GM21529 (cell line): ENCODE measurements around the gene SENP5.
"Not testable (repeated sequence)": the region's sequence is repeated elsewhere in the genome, so short reads cannot be mapped to it uniquely, and the experiment has no call there.

Source experiments
- ATAC-seq: cut with Tn5 transposase; IDR thresholded peaks from one replicate; pipeline ENCODE4 v1.9.1; 2021; ENCODE audit not compliant: unreplicated experiment

Gene SENP5

DNA sequence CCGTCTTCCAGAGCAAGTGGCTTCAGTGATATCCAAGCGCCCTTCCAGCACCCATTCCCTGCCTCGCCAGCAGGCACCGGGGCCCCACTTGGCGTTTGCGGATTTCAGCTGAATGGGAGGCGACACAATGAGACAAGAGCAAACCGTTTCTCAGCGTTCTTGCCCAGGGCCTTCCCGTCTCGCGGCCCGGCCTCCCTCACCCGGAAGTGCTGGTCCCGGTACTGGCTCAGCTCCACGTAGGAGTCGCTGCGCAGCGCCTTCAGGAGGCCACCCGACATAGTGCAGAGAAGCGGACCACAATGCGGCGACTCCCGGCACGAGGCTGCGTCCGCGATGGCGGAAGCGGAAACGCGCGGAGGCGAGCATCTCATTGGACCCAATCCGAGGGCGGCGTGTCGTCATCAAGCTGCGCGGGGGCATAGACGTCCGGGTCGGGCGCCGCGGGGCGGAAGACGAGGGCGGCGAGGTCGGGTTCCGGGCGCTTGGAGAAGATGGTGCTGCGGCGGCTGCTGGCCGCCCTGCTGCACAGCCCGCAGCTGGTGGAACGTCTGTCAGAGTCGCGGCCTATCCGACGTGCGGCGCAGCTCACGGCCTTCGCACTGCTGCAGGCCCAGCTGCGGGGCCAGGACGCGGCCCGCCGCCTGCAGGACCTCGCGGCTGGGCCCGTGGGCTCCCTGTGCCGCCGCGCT, 74.7 kb downstream of the SENP5 start, which contains the start of gene NCBP2:
TSS of gene NCBP2 (minus strand) at position 303 of the 689 bp plus-strand sequence. CDS start at position 278, 25 bp downstream.
- peak; percentile 86 for ATAC-seq

DNA sequence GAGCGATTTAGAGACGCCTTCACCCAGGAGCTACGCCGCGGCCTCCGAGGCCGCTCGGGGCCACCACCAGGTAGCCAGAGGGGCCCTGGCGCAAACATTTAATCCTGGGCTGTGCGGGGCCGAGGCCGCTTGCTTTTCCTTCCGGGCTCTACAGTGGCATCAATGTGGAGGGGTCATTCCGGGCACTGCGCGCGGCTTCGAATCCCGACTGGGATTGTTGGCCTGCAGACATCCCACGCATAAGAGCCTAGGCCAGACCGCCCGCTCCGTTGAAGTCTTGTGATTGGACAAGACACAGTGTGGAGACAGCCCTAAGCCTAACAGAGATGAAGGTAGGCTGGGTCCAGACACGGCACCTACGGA, 75.2 kb downstream of the SENP5 start:
- ATAC-seq, result peak; percentile 15

DNA sequence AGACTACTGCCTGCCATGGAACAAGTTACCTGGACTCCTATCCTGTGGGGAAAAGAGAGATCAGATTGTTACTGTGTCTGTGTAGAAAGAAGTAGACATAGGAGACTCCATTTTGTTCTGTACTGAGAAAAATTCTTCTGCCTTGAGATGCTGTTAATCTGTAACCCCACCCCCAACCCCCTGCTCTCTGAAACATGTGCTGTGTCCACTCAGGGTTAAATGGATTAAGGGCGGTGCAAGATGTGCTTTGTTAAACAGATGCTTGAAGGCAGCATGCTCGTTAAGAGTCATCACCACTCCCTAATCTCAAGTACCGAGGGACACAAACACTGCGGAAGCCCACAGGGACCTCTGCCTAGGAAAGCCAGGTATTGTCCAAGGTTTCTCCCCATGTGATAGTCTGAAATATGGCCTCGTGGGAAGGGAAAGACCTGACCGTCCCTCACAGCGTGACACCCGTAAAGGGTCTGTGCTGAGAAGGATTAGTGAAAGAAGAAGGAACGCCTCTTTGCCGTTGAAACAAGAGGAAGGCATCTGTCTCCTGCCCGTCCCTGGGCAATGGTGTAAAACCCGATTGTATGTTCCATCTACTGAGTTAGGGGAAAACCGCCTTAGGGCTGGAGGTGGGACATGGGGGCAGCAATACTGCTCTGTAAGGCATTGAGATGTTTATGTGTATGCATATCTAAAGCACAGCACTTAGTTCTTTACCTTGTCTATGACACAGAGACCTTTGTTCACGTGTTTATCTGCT, 76.5 kb downstream of the SENP5 start:
- not testable (repeated sequence) for ATAC-seq

DNA sequence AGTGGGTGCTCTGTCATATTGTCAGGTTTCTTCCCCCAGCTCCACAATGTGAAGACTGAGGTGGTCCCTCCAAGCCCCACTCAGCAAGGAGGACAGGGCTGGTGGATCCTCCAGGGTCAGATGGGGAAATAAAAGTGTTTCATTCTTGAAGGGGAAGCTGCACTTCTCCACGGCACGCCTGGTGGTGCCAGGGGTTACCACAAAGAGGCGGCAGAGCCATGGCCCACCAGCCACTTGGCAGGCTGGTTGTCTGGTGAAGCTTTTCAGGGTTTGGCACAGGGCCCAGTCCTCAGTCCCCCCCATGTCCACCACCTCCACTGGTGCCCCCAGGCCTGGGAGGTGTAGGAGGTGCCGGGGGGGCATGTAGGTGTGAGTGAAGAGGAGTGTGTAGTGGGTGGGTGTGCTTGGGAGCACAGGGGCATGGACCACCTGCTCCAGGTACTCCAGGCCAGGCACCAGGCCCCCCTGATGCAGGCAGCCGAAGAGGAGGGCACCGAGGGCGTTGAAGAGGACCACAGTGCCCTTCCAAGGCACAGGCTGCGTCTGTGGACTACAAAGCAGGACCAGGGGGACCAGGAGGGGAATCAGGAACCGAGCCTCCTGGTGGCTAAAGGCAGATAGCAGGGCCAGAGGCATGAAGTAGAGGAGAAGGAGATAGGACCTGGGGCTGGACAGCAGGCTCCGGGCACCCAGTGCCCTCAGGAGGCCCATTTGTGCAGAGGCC, 79.6 kb downstream of the SENP5 start:
- ATAC-seq, result no peak

DNA sequence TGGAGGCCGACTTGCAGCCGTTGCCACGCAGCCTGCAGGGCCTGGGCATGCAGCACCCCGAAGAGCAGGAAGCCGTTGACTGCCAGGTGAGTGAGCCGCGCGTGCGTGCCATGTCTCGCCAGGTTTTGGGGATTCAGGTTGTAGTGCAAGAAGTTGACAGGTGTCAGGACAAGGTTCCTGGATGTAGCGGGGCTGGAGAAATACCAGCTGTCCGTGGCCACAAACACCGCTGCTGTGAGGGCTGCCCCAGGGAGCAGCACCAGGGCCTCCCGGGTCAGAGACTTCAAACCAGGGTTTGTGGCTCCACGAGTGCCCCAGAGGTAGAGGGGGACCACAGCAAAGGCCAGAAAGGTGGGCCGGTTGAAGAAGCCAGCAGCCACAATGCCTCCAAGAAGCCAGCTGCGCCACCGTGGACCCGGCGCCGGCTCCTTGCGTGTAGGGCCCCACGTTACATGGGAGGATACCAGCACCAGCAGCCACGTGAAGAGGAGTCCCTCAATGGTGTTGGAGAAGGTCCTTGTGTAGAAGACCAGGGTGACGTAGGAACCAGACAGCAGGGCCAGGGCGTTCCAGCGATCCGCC, 80.2 kb downstream of the SENP5 start:
- ATAC-seq, result no peak

DNA sequence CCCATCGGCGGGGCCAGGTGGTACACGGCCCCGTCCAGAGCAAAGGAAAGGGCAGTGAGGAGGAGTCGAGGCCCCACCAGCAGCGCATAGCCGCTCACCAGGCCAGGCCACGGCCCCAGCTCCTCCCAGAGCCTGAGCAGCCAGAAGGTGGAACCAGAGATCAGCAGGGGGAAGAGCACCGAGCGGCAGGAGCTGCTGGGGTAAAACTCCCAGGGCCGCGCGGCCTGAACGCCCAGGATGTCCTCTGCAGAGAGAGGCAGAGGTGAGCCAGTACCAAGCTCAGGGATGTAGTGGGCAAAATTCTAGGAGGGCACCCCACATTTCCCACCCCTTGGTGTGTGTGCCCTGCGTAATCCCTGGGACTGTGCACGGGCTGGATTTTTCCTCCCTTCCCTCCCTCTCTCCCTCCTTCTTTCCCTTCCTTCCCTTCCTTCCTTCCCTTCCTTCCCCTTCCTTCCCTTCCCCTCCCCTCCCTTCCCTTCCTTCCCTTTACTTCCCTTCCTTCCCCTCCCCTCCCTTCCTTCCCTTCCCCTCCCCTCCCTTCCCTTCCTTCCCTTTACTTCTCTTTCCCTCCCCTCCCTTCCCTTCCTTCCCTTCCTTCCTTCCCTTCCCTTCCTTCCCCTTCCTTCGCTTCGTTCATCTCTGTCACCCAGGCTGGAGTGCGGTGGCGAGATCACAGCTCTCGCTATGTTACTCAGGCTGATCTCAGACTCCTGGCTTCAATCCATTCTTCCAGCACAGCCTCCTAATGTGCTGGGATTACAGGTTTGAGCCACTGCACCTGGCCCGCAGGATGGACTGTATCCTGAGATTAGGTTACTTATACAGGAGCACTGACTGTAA, 80.9 kb downstream of the SENP5 start:
- ATAC-seq, result no peak

DNA sequence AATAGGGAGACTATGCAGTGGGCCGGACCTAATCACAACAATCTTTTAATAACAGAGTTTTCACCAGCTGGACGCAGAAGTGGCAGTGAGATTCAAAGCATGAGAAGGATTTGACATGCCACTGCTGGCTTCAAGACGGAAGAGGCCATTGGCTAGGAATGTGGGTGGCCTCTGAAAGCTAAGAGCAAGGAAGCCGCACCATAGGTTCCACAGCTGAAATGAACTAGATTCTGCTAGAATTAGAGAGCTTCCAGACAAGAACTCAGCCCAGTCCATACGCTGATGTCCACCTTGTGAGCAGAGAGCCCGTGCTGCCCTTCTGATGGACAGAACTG, 81.5 kb downstream of the SENP5 start:
- ATAC-seq, result no peak

DNA sequence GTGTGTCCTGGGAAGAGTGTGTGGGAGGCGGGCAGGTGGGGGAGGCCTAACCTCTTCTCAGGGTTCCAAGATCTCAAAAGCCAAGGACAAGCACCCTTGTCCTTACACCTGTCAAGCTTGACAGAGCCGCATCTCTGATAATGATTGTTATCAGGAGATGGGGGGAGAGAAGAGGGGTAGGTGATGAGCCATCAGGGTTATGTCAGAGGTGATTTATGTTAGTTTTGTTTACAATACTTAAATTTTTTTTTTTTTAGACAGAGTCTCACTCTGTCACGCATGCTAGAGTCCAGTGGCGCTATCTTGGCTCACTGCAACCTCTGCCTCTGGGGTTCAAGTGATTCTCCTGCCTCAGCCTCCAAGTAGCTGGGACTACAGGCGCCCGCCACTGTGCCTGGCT, 82.0 kb downstream of the SENP5 start:
- no peak for ATAC-seq

DNA sequence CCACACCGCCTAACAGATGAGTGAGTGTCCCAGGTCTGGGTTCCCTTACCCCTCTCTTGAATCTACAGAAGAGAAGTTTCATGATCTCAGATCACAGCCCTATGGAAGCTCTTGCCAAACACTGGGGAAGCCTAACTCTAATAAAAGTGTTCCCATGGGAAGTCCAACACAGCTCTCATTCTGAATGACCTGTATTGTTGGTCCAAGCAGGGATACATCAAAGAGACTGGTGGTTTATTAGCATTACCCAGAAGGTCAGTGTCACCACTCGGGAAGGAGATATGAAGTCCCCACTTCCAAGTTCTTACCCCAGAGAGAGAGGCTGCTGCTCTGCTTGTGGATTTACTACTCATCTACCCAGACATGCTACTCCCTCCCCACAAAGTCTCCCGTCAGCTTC, 83.7 kb downstream of the SENP5 start:
- no peak for ATAC-seq

DNA sequence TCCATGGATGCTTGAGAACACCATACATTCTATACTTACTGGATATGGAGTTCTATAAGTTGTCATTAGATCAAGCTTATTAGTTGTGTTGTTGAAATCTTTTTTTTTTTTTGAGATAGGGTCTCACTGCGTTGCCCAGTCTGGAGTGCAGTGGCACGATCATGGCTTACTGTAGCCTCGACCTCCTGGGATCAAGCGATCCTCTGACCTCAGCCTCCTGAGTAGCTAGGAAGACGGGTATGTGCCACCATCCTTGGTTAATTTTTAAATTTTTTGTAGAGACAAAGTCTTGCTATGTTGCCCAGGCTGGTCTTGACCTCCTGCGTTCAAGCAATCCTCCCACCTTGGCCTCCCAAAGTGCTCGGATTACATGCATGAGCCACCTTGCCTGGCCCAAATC, 87.1 kb downstream of the SENP5 start:
- ATAC-seq, result no peak

DNA sequence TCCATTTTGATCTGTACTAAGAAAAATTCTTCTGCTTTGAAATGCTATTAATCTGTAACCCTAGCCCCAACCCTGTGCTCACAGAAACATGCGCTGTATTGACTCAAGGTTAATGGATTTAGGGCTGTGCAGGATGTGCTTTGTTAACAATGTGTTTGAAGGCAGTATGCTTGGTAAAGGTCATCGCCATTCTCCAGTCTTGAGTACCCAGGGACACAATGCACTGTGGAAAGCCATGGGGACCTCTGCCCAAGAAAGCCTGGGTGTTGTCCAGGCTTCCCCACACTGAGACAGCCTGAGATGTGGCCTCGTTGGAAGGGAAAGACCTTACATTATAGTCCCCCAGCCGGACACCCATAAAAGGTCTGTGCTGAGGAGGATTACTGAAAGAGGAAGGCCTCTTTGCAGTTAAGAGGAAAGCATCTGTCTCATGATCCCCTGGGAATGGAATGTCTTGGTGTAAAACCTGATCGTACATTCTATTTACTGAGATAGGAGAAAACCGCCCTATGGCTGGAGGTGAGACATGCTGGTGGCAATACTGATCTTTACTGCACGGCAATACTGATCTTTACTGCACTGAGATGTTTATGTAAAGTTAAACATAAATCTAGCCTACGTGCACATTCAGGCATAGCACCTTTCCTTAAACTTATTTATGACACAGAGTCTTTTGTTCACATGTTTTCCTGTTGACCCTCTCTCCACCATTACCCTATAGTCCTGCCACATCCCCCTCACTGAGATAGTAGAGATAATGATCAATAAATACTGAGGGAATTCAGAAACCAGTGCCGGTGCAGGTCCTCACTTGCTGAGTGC, 94.6 kb downstream of the SENP5 start:
- no peak for ATAC-seq

DNA sequence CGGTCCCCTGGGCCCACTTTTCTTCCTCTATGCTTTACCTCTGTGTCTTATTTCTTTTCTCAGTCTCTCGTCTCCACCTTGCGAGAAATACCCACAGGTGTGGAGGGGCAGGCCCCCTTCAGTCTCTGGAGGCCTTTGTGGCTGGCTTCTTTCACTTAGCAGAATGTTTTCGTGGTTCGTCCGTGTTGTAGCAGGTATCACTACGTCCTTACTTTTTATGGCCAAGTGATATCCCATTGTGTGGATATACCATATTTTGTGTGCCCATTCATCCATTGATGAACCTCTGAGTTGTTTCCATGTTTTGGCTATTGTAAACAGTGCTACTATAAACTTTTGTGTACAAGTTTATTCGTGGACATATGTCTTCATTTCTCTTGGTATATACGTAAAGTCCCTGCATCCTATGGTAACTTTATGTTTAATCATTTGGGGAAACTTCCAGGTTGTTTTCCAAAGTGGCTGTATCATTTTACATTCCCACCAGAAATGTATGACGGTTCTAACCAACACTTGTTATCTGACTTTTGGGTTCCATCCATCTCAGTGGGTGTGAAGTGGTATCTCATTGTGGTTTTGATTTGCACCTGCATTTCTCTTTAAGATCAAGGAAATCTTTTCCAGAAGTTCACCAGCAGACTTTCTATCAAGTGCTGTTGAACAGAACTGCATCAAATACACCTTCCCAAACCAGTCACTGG, 95.4 kb downstream of the SENP5 start:
- no peak for ATAC-seq

DNA sequence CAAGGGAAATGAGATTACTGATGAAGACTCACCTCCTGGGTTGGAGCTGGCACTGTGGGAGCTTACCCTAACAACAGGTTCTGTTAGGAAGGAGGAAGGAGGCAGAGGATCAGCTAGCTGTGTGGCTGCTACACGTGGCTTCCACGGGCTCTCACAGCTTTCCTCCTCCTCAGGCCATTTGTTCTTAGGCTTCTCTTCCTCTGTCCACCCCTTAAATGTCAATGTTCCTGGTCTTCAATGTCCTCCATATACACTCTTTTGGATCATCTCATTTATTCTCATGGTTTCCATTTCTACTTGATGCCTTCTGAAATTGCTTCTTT, 95.9 kb downstream of the SENP5 start:
- no peak for ATAC-seq

DNA sequence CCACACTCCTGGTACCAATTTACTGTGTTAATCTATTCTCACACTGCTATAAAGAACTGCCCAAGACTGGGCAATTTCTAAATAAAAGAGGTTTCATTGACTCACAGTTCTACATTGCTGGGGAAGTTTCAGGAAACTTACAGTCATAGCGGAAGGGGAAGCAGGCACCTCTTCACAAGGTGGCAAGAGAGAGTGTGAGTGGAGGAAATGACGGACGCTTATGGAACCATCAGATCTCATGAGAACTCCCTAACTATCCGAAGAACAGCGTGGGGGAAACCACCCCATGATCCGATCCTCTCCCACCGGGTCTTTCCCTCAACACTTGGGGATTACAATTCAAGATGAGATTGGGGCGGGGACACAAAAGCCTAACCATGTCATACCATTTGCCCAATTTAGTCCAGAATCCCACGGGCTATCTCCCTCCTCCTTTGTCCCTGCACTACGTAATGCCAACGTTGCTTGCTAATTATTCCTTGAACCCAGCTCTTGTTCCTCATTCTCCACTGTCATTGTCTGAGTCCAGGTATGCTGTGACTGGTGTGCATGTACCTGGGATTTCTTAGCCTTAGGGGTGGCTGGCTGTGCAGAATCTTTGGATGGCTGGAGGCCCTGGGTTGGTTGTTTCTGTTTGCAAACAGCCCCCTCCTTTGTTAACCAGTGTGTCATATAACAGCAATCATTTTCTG, 97.5 kb downstream of the SENP5 start:
- ATAC-seq, result no peak

DNA sequence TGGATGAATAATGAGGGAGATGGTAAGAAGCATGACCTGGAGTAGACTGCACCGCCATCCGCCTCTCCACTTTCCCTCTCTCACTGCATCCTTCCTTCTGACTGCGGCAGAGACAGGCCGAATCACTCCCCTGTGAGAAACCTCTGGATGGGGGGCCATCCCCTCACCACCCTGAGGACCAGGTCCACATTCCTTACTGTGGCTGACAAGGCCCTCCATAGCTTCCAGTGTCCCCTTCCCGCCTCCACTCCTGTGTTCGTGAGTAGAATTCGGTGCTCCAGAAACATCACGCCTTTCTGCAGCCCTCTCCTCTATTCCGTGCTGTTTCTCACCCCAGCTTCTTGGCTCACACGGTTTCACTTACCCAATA, 98.1 kb downstream of the SENP5 start:
- ATAC-seq, result no peak

DNA sequence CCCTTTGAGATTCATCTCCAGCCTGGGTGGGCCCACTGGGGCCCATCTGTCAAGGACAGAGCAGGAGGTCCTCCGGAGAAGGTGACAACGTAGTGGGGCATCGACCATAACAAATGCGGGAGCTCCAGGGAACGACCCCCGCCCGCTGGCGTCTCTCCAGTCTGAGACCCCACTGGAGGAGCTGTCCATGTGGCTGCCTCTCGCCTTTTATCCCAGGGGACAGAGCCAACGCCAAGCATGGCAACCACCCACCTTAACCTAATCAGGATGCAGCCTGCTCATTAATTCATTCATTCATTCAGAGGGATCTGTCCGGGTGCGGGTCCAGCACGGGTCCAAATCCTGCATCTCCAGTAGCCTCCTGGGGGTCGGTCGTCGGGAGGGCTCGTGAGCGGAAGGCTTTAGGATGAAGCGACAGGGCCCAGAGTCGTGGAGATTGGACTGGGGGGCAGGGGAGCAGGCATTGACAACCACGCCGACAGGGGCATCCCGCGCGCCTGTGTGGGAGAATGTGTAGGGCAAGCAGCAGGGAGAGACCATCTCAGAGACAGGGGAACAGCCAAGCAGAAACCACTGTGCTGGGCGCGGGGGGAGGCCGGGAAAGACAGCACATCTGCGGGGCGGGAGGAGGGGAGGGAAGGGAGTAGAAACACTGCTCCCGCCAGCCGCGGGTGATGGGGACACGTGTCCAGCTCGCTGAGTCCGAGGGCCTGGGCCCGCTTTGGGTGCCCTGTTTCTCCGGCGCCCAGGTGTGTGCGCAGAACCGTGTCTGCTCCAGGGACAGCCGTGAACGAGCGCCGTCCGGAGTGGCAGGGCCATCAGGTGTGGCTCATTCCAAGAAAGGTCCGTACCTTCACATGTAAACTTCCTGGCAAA, 99.0 kb downstream of the SENP5 start:
- no peak for ATAC-seq

DNA sequence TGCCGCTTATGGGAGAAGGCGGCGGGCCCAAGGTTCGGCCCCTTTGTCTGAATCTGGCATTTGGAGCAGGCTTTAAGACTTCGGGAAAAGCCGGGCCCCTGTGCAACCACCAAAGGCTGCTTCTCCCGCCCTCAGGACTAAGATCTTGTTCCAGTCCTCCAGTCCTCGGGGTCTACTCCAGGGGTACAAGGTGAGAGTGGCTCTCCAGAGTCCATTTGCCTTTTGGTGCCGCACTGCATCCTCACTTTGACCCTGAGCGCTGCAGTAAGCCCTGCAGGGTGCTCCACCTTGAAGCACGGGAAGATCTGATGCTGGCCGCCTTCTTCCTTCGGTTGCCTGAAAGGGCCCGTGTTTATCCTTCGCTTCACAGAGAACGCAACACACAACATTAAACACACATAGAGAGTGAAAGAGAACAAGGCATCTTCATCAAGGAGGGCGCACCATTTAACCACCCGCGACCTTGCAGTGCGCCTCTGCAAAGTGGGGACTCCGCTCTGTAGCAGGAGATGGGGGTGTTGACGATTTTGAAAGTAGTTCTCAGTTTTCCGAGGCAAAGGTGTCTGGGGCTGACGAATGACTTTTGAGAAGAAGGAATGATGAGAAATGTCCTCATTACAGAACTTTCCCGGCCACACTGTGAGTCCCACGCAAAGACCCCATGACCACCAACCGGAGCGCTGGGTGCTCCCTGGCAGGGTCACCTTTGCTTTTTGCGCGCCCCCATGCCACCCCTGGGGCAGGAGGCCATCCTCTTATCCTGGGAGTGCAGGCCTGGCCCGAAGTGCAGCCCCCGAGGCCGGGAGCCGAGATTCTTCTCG, 99.9 kb downstream of the SENP5 start:
- no peak for ATAC-seq
